Measurements from ENCODE around the gene KRT14.
"Not testable (repeated sequence)": the region's sequence is repeated elsewhere in the genome, so short reads cannot be mapped to it uniquely, and the experiment has no call there.

KRT14 gene

GRCh38 chr17:41631025-41631897 lies 44.6 kb upstream of the KRT14 start:
- TF ChIP-seq, protein P1, sequence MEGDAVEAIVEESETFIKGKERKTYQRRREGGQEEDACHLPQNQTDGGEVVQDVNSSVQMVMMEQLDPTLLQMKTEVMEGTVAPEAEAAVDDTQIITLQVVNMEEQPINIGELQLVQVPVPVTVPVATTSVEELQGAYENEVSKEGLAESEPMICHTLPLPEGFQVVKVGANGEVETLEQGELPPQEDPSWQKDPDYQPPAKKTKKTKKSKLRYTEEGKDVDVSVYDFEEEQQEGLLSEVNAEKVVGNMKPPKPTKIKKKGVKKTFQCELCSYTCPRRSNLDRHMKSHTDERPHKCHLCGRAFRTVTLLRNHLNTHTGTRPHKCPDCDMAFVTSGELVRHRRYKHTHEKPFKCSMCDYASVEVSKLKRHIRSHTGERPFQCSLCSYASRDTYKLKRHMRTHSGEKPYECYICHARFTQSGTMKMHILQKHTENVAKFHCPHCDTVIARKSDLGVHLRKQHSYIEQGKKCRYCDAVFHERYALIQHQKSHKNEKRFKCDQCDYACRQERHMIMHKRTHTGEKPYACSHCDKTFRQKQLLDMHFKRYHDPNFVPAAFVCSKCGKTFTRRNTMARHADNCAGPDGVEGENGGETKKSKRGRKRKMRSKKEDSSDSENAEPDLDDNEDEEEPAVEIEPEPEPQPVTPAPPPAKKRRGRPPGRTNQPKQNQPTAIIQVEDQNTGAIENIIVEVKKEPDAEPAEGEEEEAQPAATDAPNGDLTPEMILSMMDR (IDR thresholded peaks at IDR 0.05; ENCODE audit: low read depth, low read length): no peak
- no peak for DNase-seq (ENCODE audit: low read depth, low spot score)
- in situ Hi-C loops (cut with HindIII; ENCODE audit: low sequenced_read_pairs): no loop called here
- no peak overlapping the region for H3K4me3 ChIP-seq (ENCODE audit: low read depth, low read length)

GRCh38 chr17:41629826-41630670 lies 43.4 kb upstream of the KRT14 start:
- in situ Hi-C loops (cut with HindIII; ENCODE audit: low sequenced_read_pairs): no loop called here
- no peak overlapping the region for H3K4me3 ChIP-seq (ENCODE audit: low read depth, low read length)
- TF ChIP-seq, protein P1 (IDR thresholded peaks at IDR 0.05; ENCODE audit: low read depth, low read length): no peak

DNA sequence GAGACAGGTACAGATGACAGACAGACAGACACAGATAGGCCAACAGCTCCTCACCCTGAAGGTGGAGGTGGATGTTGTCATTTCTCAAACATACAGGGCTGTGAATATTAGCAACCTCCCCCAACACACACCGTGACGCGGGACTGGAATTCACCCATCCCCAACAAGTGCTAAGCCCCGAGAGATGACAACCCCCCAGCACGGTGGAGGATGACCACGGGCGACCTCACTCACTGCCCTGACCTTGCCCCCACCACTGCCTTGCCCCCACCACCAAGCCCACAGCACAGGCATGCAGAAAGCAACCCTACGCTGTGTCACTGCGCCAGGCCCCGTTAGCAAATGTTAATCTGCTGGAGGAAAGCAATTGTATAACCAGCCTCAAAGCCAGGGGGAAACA lies 42.6 kb upstream of the KRT14 start:
- TF ChIP-seq, protein P1 (IDR thresholded peaks at IDR 0.05; ENCODE audit: low read depth, low read length): no peak
- in situ Hi-C loops (cut with HindIII; ENCODE audit: low sequenced_read_pairs): no loop called here
- no peak overlapping the region for H3K4me3 ChIP-seq (ENCODE audit: low read depth, low read length)
- DNase-seq (ENCODE audit: low read depth, low spot score): no peak

More at GRCh38 chr17:41629826-41630670, 43.4 kb upstream of the KRT14 start:
- DNase-seq (ENCODE audit: low read depth, low spot score): no peak

DNA sequence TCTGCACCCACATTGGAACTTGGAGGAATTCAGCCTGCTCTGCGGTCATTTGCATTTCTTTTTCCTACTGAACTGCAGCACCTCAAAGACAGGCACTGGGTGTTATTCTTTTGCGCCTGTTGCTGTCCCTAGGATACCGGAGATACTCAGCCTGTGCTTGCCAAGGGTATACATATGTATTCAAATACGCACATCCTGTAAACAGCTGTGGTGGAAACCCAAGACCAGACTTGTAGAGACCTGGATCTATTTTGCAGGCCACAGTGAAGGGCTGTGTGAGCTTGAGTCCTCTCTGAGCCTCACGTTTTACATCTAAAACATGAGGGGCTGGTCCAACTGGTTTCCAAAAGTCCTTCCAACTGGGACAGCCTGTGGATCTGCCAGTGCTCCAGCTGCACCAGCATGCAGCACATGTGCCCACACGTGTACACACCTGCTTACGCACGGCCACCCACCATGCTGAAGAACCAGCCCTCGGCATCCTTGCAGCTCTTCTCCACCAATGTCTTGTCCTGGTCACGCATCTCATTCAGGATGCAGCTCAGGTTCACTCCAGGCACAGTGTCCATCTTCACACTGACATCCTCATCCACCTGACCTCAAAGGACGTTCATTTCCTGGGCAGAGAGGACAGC lies 42.0 kb upstream of the KRT14 start:
- in situ Hi-C loops (cut with HindIII; ENCODE audit: low sequenced_read_pairs); DNase-seq (ENCODE audit: low read depth, low spot score); H3K4me3 ChIP-seq (ENCODE audit: low read depth, low read length): not testable (repeated sequence)

DNA sequence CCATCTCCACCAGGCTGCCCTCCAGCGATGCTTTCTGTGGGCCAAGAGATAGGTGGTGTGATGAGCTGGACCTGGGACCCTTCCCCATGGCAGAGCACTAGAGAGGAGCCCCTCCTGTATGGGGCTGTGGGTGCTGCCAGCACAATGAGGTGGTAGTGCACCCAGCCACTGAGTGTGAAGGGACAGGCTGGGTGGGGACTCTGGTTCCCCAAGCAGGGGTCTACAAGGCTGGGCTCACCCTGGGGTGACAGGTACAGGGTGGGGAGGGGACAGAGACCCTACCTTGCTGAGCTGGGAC lies 41.3 kb upstream of the KRT14 start:
- in situ Hi-C loops (cut with HindIII; ENCODE audit: low sequenced_read_pairs); DNase-seq (ENCODE audit: low read depth, low spot score); H3K4me3 ChIP-seq (ENCODE audit: low read depth, low read length): not testable (repeated sequence)

DNA sequence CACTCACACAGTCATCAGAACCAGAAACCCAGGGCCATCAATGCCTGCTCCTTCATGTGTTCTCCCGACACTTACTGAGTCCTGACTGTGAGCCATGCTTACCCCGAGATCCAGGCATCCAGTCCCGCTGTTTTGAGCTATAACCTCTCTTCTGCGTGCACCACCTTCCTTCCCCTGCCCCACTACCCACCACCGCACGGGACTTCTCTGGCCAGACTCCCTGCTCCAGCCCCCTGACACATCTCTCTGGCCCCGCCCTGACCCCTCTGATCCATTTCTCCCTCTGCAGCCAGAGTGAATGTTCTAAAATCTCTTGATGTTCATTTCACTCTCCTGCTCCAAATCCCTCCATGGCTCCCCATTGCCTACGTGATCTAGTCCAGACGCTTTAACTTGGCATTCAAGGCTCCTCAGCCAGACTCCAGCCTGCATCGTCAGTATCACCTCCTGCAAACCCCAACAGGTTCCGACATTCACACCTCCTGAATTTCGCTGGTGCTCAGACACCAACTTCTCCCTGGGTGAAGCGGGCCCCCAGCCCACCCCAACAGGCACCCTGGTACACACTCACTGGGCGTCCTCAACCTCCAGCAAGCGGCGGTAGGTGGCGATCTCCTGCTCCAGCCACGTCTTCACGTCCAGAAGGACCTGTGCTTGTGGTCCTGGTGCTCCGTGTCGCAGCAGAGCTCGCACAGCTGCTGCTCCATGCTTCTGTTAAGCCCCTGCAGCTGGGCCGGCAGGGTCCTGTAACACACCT lies 40.8 kb upstream of the KRT14 start:
- no peak overlapping the region for H3K4me3 ChIP-seq (ENCODE audit: low read depth, low read length)
- TF ChIP-seq, protein P1 (IDR thresholded peaks at IDR 0.05; ENCODE audit: low read depth, low read length): no peak
- in situ Hi-C loops (cut with HindIII; ENCODE audit: low sequenced_read_pairs): no loop called here
- no peak for DNase-seq (ENCODE audit: low read depth, low spot score)

DNA sequence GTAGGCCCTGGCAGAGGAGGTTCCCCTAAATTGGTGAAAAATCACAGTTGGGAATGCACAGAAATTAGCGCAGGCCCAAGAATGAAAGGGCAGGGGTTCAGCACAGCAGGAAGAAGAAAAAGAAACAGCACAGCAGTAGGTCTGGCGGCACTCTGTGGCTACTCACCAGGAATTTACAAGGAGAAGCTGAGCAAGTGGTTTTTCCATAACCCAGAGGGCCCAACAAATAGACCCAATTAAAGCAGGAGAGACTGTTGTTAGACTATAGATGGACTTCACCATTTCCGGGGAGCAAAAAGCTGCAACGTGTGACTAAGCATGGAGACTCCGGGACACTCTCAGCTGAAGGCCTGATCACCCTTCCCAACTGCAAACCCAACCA lies 40.2 kb upstream of the KRT14 start:
- in situ Hi-C loops (cut with HindIII; ENCODE audit: low sequenced_read_pairs); DNase-seq (ENCODE audit: low read depth, low spot score): not testable (repeated sequence)

DNA sequence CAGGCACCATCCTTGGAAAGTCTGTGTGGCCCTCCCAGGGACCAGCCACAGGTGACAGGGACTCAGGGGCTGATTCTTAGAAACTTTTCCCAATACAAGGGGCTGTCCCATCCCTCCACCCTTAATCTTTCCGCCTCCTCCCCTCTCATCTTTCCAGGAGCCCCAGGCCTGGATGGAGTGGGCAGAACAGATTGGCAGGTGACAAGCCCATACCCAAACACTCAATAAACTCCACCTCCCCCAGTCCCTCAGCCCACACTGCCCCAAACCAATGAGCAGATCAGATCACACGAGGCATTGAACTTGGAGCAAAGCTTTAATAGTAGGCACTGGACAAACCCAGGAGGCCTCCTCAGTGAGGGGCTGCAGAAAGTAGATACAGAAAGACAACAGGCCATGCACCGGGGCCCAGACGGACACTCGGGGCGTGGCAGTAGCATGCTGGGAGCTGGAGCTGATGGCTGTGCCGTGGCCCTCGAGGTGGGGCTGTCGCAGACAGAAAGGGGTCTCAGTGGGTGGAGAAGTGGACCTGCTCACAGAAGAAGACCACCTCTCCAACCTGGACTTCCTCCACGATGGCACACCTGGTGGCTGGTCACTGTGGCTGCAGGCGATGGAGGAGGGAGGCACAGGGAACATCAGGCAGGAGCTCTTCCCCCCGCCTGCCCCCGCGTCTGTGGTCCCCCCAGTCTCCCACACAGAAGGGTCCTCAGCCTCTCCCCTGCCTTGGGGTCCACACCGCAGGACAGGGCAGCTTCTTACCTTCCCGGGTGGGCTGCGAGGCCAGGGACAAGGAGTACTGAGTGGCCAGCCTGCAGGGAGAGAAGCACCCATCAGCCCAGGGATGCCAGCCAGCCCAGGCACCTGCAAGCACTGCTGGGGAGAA lies 39.6 kb upstream of the KRT14 start:
- H3K4me3 ChIP-seq (ENCODE audit: low read depth, low read length); in situ Hi-C loops (cut with HindIII; ENCODE audit: low sequenced_read_pairs); DNase-seq (ENCODE audit: low read depth, low spot score): not testable (repeated sequence)

More for the DNA sequence above, 40.2 kb upstream of the KRT14 start:
- not testable (repeated sequence) for H3K4me3 ChIP-seq (ENCODE audit: low read depth, low read length)
